HCT116 (cell line): Measurements from ENCODE around the gene MPZL2. TPM values are rescaled to one million over a fixed set of nuclear protein-coding genes. Genes with fewer than 3 reads are reported as not detected.

Experiments used
- ATAC-seq: fragments of 200-7000 bp; cut with Tn5 transposase; 2 replicates; pipeline ENCODE4 v1.9.1; 2020; ENCODE audit warnings: mild to moderate bottlenecking, moderate library complexity
- BruUV-seq: library from RNA; stranded (reverse); fragments of 400-500 nt; replicated peaks from 2 replicates; lab custom pipeline; 2021; lab: Mats Ljungman, UMichigan
- CTCF ChIA-PET: fragments of 300-600 bp; sonication (Branson Sonifier 250); formaldehyde crosslinking; loops from one replicate; lab custom pipeline; 2021; ENCODE audit warnings: antibody characterized with exemption; lab: Charles Lee
- POLR2A ChIA-PET: fragments of 300-600, 350-600 bp; sonication (Branson Sonifier 250); formaldehyde crosslinking; loops from one replicate; lab custom pipeline; 2021; ENCODE audit warnings: antibody characterized with exemption; lab: Charles Lee
- RAD21 ChIA-PET, 2 experiments: fragments of 300-600 bp; sonication (Branson Sonifier 250); formaldehyde crosslinking; loops; one replicate each; lab custom pipeline; 2023; ENCODE audit warnings: low total read pairs in 2 of 2; ENCODE audit not compliant: uncharacterized antibody in 2 of 2, unreplicated experiment in 2 of 2, low non-redundant PET in 1 of 2; lab: Charles Lee
- DNase-seq: peaks from one replicate; pipeline ENCODE4 v3.0.0-alpha.2; 2010; ENCODE audit warnings: low read depth, low spot score
- H2AFZ ChIP-seq: fragments of 200-600 bp; shearing (Covaris generic), sonication (generic); 2 replicates; pipeline ENCODE4 v1.6.1; 2017; ENCODE audit warnings: low read depth, mixed run types, mixed read lengths, antibody characterized with exemption, low read length; ENCODE audit not compliant: poor library complexity, severe bottlenecking
- H3K27ac ChIP-seq: 2 replicates; pipeline ENCODE4 v1.5.1; 2012; ENCODE audit warnings: low read depth, low read length
- H3K27me3 ChIP-seq: fragments of 200-600 bp; sonication (generic); 2 replicates; pipeline ENCODE4 v1.6.1; 2016; ENCODE audit warnings: mixed run types, low read length, mixed read lengths; ENCODE audit not compliant: insufficient read depth
- H3K36me3 ChIP-seq, 2 experiments: fragments of 200-500 bp in 1 of 2; fragments of 200-600 bp in 1 of 2; sonication (Bioruptor generic) in 1 of 2; sonication (generic) in 1 of 2; 2 replicates each; pipeline versions ENCODE4 v1.5.1 to v1.6.1; 2014 to 2016; ENCODE audit warnings: low read length in 2 of 2, inconsistent platforms in 1 of 2, mixed read lengths in 1 of 2, mixed run types in 1 of 2; ENCODE audit not compliant: insufficient read depth in 2 of 2, control insufficient read depth in 1 of 2
- H3K4me1 ChIP-seq, 2 experiments: fragments of 200-600 bp in 1 of 2; sonication (generic) in 1 of 2; 2 replicates each; pipeline versions ENCODE4 v1.5.1 to v1.6.1; 2012 to 2017; ENCODE audit warnings: low read length in 2 of 2, inconsistent platforms in 1 of 2, mild to moderate bottlenecking in 1 of 2, mixed read lengths in 1 of 2, mixed run types in 1 of 2, moderate library complexity in 1 of 2; ENCODE audit not compliant: insufficient read depth in 2 of 2, control insufficient read depth in 1 of 2
- H3K4me2 ChIP-seq: fragments of 200-600 bp; sonication (generic); 2 replicates; pipeline ENCODE4 v1.6.1; 2017; ENCODE audit warnings: mixed run types, low read length, mixed read lengths
- H3K4me3 ChIP-seq, 2 experiments: fragments of 200-600 bp in 1 of 2; sonication (generic) in 1 of 2; replicated peaks in 1 of 2; 2 replicates each; pipeline ENCODE4 v1.5.1; 2011 to 2016; ENCODE audit warnings: low read length in 2 of 2, control low read depth in 1 of 2, low read depth in 1 of 2, mild to moderate bottlenecking in 1 of 2, mixed read lengths in 1 of 2, mixed run types in 1 of 2
- H3K79me2 ChIP-seq: fragments of 200-600 bp; sonication (generic); 2 replicates; pipeline ENCODE4 v1.6.1; 2017; ENCODE audit warnings: mild to moderate bottlenecking, mixed run types, low read length, moderate library complexity, mixed read lengths; ENCODE audit not compliant: insufficient read depth
- H3K9ac ChIP-seq: fragments of 200-600 bp; sonication (generic); 2 replicates; pipeline ENCODE4 v1.6.1; 2016; ENCODE audit warnings: low read length, mixed read lengths
- H3K9me2 ChIP-seq: fragments of 200-600 bp; sonication (generic), shearing (Covaris generic); 2 replicates; pipeline ENCODE4 v1.6.1; 2017; ENCODE audit warnings: mixed run types, mild to moderate bottlenecking, moderate library complexity; ENCODE audit not compliant: insufficient read depth
- H3K9me3 ChIP-seq, 2 experiments: fragments of 200-500 bp in 1 of 2; fragments of 200-600 bp in 1 of 2; sonication (Bioruptor generic) in 1 of 2; sonication (generic) in 1 of 2; 2 replicates each; pipeline ENCODE4 v1.6.1; 2014 to 2017; ENCODE audit warnings: low read length in 2 of 2, mixed read lengths in 2 of 2, inconsistent platforms in 1 of 2, low read depth in 1 of 2, mild to moderate bottlenecking in 1 of 2, mixed run types in 1 of 2, moderate library complexity in 1 of 2; ENCODE audit not compliant: control insufficient read depth in 1 of 2, insufficient read depth in 1 of 2
- H4K20me1 ChIP-seq: fragments of 200-600 bp; sonication (generic), shearing (Covaris generic); 2 replicates; pipeline ENCODE4 v1.6.1; 2017; ENCODE audit warnings: mixed run types, mild to moderate bottlenecking, moderate library complexity; ENCODE audit not compliant: insufficient read depth
- ATF3 ChIP-seq: IDR thresholded peaks from 2 replicates; pipeline ENCODE4 v1.6.1; 2012
- CBX3 ChIP-seq: IDR thresholded peaks from 2 replicates; pipeline ENCODE4 v1.6.1; 2012; ENCODE audit warnings: low read depth
- CEBPB ChIP-seq: IDR thresholded peaks from 2 replicates; pipeline ENCODE4 v1.6.1; 2012; ENCODE audit warnings: low read depth
- ELF1 ChIP-seq: IDR thresholded peaks from 2 replicates; pipeline ENCODE4 v1.6.1; 2012; ENCODE audit warnings: low read depth, borderline replicate concordance
- FOSL1 ChIP-seq: IDR thresholded peaks from 2 replicates; pipeline ENCODE4 v1.6.1; 2012; ENCODE audit warnings: low read depth
- JUND ChIP-seq: IDR thresholded peaks from 2 replicates; pipeline ENCODE4 v1.6.1; 2012
- MAX ChIP-seq: IDR thresholded peaks from 2 replicates; pipeline ENCODE4 v1.6.1; 2012
- POLR2A ChIP-seq: IDR thresholded peaks from 2 replicates; pipeline ENCODE4 v1.7.0; 2011; ENCODE audit warnings: borderline replicate concordance; ENCODE audit not compliant: insufficient read depth, insufficient read length; ENCODE audit errors: extremely low read depth
- POLR2AphosphoS5 ChIP-seq: IDR thresholded peaks from 2 replicates; pipeline ENCODE4 v1.6.1; 2011; ENCODE audit warnings: mild to moderate bottlenecking, low read depth, low read length, moderate library complexity
- SIN3A ChIP-seq: IDR thresholded peaks from 2 replicates; pipeline ENCODE4 v1.6.1; 2012; ENCODE audit warnings: low read depth
- SP1 ChIP-seq: IDR thresholded peaks from 2 replicates; pipeline ENCODE4 v1.6.1; 2012; ENCODE audit warnings: low read depth
- SRF ChIP-seq: IDR thresholded peaks from 2 replicates; pipeline ENCODE4 v1.6.1; 2012; ENCODE audit warnings: low read depth
- TCF7L2 ChIP-seq: IDR thresholded peaks from 2 replicates; pipeline ENCODE4 v1.7.0; 2011; ENCODE audit warnings: borderline replicate concordance, inconsistent platforms; ENCODE audit not compliant: insufficient read depth, insufficient read length; ENCODE audit errors: extremely low read depth
- ZFX ChIP-seq: fragments of 450-650 bp; IDR thresholded peaks from 2 replicates; pipeline ENCODE4 v1.6.1; 2017
- ZNF274 ChIP-seq: fragments of 200-500 bp; sonication (Bioruptor generic); IDR thresholded peaks from 2 replicates; pipeline ENCODE4 v1.6.1; 2014; ENCODE audit warnings: mild to moderate bottlenecking, low read depth, low read length, inconsistent platforms
- intact Hi-C: fragments of 100-400 bp; cut with micrococcal nuclease; formaldehyde crosslinking; loops from 2 replicates; pipeline ENCODE4 v1.10.0; 2022
- total RNA-seq: library from RNA; stranded (reverse); gene quantifications from one replicate; pipeline ENCODE4 v1.2.1, GENCODE V29; 2021; ENCODE audit not compliant: unreplicated experiment

MPZL2 gene
- total RNA-seq, 1 experiment from 2014 or later: 16.8 TPM

GRCh38 chr11:118224511-118225188, 39.4 kb downstream of the MPZL2 start, which contains the start of gene JAML:
TSS of gene JAML (minus strand) at chr11:118225011. CDS start at chr11:118214866, 10,145 bp downstream.
- Histone ChIP-seq H3K27me3 (no peaks in the 10 kb centered on the region; the same call in 1 of the 2 replicates), H4K20me1 (no peaks in the 10 kb centered on the region), H3K36me3 (no peaks in the 10 kb centered on the region), H3K9me2 (no peaks in the 10 kb centered on the region), H3K4me3 (no peak within 1 kb of the TSS), H2AFZ (no peak within 1 kb of the TSS), H3K9me3 (no peaks in the 10 kb centered on the region), H3K27ac (no peak within 1 kb of the TSS), H3K4me2 (no peak within 1 kb of the TSS), H3K79me2 (no peaks in the 10 kb centered on the region), H3K9ac (no peak within 1 kb of the TSS), H3K4me1 (no peaks in the 10 kb centered on the region)
- BruUV-seq: no TSS peak
- TF ChIP-seq ZNF274: no peak
- no peak for TF ChIP-seq SIN3A
- TF ChIP-seq CEBPB: no peak
- no peak for TF ChIP-seq POLR2A
- TF ChIP-seq ZFX: no peak
- TF ChIP-seq CBX3: no peak
- no peak for TF ChIP-seq SP1
- TF ChIP-seq SRF: no peak
- TF ChIP-seq TCF7L2: no peak
- no peak for TF ChIP-seq POLR2AphosphoS5
- no peak for TF ChIP-seq JUND
- TF ChIP-seq ATF3: no peak
- no peak for TF ChIP-seq FOSL1
- no peak for TF ChIP-seq ELF1
- TF ChIP-seq MAX: no peak
- DNase-seq (no peak), ATAC-seq (no peak)
- CTCF ChIA-PET: no interaction called here
- intact Hi-C loops: no loop called here
- RAD21 ChIA-PET: no interaction called here
- POLR2A ChIA-PET: no interaction called here
